SK-N-SH (cell line): ENCODE results near the gene GPR42.

Experiments used
- CTCF ChIP-seq: fragments of 200-600 bp; sonication (generic); IDR thresholded peaks from 2 replicates; pipeline ENCODE4 v1.6.1; 2017; ENCODE audit warnings: antibody characterized with exemption, mild to moderate bottlenecking, moderate library complexity
- EP300 ChIP-seq, 2 experiments: IDR thresholded peaks; 2 replicates each; pipeline versions ENCODE4 v1.4.0 to v1.6.1; 2012; ENCODE audit warnings: borderline replicate concordance in 1 of 2, low read depth in 1 of 2, low read length in 1 of 2
- EZH2phosphoT487 ChIP-seq: fragments of 200-600 bp; sonication (generic); IDR thresholded peaks from 2 replicates; pipeline ENCODE4 v1.6.1; 2017; ENCODE audit warnings: low read depth, mixed run types, mild to moderate bottlenecking, antibody characterized with exemption, moderate library complexity, borderline replicate concordance
- RXRA ChIP-seq: IDR thresholded peaks from 2 replicates; pipeline ENCODE4 v1.4.0; 2012; ENCODE audit warnings: low read depth, mild to moderate bottlenecking, borderline replicate concordance
- TF ChIP-seq, protein P1 (sequence below): IDR thresholded peaks from 2 replicates; pipeline ENCODE4 v1.4.0; 2012; ENCODE audit warnings: low read depth

DNA sequence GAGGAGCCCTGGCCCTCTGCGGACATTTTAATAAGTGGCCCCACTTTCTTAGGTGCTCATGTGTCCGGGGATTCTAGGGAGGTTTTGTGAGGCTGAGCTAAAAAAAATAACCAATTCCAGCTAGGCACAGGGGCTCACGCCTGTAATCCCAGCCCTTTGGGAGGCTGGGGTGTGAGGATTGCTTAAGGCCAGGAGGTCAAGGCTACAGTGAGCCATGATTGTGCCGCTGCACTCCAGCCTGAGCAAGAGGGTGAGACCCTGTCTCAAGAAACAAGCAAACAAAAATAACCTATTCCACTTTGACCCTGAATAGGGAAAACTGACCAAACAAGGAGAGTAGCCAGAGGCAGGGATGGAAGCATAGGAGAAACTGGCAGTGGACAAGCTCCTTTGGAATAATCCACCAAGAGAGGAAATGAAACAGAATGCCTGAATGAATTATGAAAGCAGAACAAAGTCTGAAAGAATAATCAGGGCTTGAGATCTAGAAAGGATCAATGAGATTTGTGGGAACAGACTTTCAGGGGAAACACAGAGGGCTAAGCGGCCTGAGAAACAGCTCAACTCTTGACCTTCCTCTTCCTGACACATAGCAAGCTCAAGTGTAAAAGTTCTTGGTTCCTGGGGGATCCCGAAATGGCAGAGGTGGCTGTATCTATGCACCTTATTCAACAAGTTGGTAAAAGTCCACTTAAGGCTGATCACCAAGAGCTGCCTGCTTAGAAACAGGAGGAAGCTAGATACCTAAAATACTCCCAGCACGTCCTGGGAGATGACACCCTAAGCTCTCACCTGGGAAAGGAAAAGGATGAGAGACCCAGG, 47.1 kb downstream of the GPR42 start:
- TF ChIP-seq, protein P1, sequence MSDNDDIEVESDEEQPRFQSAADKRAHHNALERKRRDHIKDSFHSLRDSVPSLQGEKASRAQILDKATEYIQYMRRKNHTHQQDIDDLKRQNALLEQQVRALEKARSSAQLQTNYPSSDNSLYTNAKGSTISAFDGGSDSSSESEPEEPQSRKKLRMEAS: no peak
- TF ChIP-seq CTCF (no peak), EZH2phosphoT487 (no peak), RXRA (no peak), EP300 (IDR thresholded peaks at IDR 0.05; ENCODE audit: borderline replicate concordance in 1 of 2, low read depth in 1 of 2, low read length in 1 of 2) (no peak)
